NCI-H1105 (cell line): ENCODE data around the gene SLIT3.
"Not testable (repeated sequence)": the region's sequence is repeated elsewhere in the genome, so short reads cannot be mapped to it uniquely, and the experiment has no call there.

ENCODE experiments used
- DNase-seq: peaks from one replicate; lab custom pipeline; 2025; lab: John Stamatoyannopoulos, UW

SLIT3 gene

DNA sequence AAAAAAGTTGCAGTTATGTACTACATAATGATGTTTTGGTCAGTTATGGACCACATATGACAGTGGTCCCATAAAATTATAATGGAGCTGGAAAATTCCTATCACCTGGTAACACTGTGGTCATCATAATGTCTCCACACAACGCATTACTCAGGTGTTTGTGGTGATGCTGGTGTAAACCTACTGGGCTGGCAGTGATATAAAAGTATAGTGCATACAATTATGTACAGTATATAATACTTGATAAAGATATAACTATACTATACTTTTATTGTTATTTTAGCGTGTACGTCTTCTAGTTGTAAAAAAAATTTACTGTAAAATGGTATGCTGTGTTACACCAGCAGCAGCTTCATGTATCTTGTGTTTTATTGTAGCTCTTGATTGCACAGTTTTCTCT, 655.7 kb downstream of the SLIT3 start:
- no peak for DNase-seq

DNA sequence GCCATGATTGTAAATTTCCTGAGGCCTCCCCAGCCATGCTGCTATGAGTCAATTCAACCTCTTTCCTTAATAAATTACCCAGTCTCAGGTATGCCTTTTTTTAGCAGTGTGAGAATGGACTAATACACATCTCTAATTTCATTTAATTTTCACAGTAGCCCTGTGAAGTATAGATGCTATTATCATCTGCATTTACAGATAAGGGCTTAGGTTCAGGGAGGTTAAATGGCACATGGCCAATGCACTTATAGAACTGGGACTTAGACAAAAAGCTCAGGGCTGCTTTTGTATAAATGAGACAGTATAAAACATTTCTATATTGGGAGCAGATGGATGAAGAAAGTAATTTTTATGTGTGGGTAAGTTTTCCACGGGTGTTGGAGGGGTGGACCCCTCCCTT, 658.9 kb downstream of the SLIT3 start:
- DNase-seq, result peak; percentile 2

DNA sequence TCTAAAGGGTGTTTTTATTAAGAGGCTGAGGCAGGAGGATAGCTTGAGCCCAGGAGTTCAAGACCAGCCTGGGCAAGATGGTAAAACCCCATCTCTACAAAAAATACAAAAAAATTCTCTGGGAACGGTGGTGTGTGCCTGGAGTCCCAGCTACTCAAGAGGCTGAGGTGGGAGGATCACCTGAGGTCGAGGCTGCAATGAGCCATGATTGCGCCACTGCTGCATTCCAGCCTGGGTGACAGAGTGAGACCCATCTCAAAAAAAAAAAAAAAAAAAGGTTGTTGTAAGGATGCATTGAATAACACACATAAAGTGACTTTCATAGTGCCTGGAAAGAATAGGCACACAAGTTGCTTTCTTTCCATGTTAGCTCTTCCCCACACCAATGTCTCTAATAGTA, 662.1 kb downstream of the SLIT3 start:
- DNase-seq, result not testable (repeated sequence)

DNA sequence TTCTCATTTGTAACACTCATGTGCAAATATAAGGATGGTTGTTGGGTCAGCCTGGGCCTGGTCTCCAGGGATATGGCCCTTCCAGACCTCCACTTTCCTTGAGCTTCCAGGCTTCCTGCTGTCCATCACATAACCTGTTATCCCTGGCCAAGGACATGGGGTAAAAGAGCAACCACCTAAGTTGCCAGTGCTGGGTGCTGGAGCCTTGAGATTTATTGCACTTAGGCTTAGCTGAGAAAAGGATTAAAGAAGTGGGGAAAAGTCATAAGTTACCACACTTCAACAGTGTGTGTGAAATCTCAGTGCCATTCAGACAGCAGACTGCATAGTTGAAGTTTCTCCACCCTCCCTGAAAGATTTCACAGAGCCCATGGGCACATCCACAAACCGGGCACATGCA, 663.1 kb downstream of the SLIT3 start:
- DNase-seq, result no peak

DNA sequence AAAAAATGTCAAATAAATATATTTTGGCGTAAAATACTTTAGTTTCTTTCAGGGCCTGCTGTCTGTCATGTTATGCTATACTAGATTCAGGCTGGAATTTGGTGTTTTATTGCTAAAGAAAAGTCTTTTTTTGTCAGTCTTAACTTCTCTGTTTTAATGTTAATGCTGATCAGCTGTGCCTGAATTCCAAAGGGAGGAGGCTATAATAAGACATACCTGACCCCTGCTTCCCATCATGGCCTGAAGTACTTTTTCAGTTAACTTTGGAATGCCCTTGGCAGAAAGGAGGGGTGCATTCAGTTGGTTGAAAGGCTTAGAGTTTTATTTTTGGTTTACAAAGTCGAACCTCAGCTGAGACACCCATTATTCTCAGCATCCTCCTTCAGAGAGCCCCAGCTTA, 663.7 kb downstream of the SLIT3 start:
- DNase-seq, result no peak

DNA sequence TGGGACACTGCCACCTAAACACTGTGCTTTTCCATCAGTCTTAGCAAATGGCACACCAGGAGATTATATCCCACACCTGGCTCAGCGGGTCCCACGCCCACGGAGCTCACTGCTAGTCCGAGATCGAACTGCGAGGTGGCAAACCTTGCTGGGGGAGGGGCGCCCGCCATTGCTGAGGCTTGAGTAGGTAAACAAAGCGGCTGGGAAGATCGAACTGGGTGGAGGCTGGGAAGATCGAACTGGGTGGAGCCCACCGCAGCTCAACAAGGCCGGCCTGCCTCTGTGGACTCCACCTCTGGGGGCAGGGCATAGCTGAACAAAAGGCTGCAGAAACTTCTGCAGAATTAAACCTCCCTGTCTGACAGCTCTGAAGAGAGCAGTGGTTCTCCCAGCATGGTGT, 670.0 kb downstream of the SLIT3 start:
- DNase-seq, result not testable (repeated sequence)

DNA sequence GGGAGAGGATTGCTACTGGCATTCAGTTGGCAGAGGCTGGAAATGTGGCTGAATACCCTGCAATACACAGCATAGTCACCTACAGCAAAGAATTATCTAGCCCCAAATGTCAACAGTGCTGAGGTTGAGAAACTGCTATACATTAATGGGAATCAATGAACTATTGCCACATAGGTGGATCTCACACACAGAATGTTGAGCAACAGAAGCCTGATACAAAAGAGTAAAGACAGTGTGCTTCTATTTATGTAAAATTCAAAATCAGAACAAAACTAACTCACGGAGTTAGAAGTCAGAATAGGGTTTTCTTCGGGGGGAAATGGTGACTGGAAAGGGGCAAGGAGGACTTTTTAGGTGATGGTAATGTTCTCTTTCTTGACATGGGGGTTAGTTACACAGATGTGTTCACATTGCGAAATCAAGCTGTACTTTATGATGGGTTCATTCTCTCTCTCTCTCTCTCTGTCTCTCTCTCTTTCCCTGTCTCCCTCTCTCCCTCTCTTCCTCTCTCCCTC, 676.0 kb downstream of the SLIT3 start:
- no peak for DNase-seq

DNA sequence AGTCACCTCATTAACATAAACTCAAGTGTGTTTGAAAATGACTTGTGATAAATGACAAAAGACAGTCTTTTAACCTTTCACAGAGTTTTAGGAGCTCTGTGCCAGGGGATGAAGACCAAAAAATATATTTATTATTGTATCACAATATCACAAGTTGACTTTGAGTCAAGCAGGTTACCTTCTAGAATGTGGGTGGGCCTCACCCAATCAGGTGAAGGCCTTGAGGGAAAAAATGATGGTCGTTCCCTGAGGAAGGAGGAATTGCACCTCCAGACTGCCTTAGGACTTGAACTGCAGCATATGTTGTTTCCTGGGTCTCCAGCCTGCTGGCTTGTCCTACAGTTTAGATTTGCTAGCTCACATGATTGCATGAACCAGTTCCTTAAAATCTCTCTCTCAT, 680.1 kb downstream of the SLIT3 start:
- no peak for DNase-seq

DNA sequence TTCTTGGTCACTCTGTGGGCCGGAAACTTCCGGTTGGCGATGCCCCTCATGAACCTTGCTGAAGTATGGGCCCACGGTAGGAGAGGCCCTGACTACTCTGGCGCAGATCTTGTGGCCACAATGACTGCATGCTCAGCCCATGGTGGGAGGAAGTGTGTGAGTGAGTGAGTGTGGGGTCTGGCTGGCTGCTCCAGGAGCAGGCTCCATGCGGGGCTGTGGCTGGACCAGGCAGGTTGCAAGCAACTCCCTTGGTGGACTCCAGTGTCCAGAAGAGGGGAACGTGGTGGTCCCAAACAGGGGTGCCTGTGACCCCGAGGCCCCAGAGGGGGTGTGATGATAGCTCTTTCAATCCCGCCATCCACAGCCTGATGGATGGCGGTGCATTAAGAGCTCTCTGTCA, 686.3 kb downstream of the SLIT3 start:
- no peak for DNase-seq

DNA sequence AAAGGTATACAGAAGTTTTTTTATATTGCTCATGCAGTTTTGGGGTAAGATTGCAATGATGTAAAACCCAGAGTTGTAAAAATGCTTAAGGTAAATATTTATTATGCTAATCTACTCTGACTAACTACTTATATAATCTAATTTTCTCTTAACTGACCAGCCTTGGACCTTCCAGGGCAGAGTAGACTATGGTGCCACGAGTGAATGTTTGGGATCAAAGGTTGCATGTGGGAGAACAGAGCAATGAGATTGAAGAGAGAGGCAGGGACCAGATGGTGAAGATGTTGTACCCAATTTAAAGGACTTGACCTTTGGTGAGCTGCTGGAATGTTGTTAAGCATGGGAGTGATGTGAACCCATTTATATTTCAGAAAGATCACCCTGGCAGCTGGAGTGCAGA, 686.9 kb downstream of the SLIT3 start:
- no peak for DNase-seq

DNA sequence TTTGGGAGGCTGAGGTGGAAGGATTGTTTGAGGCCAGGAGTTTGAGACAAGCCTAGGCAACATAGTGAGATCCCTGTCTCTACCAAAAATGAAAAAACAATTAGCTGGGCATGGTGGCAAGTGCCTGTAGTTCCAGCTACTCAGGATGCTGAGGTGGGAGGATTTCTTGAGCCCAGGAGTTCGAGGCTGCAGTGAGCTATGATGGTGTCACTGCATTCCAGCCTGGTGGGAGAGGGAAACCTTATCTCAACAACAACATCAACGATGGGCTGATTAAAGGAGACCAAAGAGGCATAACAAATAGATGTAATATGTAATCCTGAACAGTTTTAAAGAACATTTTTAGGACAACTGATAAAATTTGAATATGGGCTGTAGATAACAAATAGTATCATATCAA, 687.5 kb downstream of the SLIT3 start:
- DNase-seq, result no peak

DNA sequence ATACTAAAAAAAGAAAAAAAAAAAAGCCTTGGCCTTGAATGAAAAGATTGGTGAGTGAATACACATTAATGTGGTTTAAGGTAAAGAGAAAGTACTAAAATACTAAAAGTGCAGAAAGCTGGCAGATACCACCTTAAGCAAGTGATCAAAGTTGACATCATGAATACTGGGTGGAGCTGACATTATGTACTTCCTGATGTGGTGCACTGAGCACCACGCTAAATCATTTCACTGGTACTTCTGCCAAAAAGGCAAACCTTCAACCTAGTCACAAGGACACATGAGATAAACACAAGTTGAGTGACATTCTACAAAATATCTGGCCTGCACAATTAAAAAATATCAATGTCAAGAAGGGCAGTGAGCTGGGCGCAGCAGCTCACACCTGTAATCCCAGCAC, 687.9 kb downstream of the SLIT3 start:
- no peak for DNase-seq

DNA sequence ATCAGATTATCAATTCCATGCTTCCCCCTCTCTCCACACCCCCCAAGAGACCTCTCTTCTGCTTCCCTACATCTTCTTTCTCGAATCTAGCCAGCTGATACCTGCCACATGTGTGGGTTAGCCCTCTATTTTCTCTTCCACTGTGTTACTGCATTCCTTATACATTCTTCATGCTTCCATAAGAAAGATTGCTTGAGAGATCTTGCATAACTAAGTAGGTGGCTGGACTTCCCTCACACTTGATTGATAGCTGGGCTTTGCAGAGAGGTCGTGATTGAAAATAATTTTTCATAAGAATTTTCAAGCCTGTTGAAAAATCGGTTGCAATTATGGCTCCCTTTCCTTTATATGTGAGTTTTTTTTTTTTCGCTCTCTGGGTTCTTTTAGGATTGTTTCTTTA, 688.8 kb downstream of the SLIT3 start:
- DNase-seq, result no peak
